Measurements from ENCODE around the gene PBX3. TPM values are rescaled to one million over a fixed set of nuclear protein-coding genes. Genes with fewer than 3 reads are reported as not detected.

The PBX3 gene
- total RNA-seq, 2 donors from 2014 or later, result 37.5 to 46.1 TPM

DNA sequence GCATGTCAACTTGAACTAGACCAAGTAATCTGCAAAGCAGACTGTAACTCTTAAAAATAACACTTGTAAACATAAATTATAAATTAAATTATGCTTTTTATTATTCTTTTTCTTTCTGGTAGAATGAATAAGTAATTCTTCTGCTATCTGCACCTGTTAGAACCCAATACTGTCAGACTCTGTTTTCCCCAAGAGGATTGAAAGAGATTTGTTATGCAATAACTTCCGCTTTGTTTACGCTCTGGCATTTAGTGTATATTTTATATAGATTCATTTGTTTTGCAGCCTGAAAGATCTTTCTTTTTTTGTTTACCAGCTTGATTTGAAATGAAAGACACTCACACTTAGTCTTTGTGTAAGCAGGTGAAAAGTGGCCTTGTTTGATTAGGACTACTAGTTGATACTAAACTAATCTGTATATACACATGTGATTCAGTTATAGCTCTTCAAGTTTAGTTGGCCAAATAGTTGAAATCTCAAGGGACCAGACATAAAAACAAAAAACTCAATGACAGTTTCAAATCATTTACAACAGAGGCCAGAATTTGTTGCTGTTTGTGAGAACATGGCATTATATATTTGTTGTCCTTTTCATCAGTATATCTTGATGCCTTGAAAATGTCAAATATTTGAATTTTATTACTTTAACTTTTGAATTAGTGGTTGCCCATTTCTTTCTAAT is 155.8 kb downstream of the PBX3 start:
- no peak for TF ChIP-seq CTCF (conservative IDR thresholded peaks at IDR 0.05)
- Histone ChIP-seq H3K9ac (ENCODE audit: extremely low read depth, low read length, poor library complexity, severe bottlenecking) (no peak overlapping the region), H3K9me3 (ENCODE audit: control insufficient read depth, low read length) (no peaks in the 10 kb centered on the region), H3K4me1 (ENCODE audit: control insufficient read depth, insufficient read depth, low read length) (peaks cover 7% of the 10 kb centered on the region), H3K4me3 (ENCODE audit: low read length) (no peak overlapping the region), H3K27me3 (ENCODE audit: control insufficient read depth, insufficient read depth, low read length, poor library complexity, severe bottlenecking) (no peaks in the 10 kb centered on the region), H3K27ac (ENCODE audit: low read depth, low read length) (no peak overlapping the region), H3K36me3 (ENCODE audit: control insufficient read depth, insufficient read depth, low read length) (no peaks in the 10 kb centered on the region)
- Mint-ChIP-seq H3K27ac (no peak overlapping the region), H3K9me3 (no peaks in the 10 kb centered on the region), H3K27me3 (ENCODE audit: insufficient read depth) (no peaks in the 10 kb centered on the region), H3K4me3 (no peak overlapping the region), H3K4me1 (peaks cover 39% of the 10 kb centered on the region), H3K36me3 (ENCODE audit: low read depth) (no peaks in the 10 kb centered on the region)
- WGBS, 2 experiments (ENCODE audit: insufficient coverage in 1 of 2, insufficient read length in 1 of 2), result 78 to 92% methylated on average over 2 of the region's 2 CpGs
- no peak for DNase-seq

DNA sequence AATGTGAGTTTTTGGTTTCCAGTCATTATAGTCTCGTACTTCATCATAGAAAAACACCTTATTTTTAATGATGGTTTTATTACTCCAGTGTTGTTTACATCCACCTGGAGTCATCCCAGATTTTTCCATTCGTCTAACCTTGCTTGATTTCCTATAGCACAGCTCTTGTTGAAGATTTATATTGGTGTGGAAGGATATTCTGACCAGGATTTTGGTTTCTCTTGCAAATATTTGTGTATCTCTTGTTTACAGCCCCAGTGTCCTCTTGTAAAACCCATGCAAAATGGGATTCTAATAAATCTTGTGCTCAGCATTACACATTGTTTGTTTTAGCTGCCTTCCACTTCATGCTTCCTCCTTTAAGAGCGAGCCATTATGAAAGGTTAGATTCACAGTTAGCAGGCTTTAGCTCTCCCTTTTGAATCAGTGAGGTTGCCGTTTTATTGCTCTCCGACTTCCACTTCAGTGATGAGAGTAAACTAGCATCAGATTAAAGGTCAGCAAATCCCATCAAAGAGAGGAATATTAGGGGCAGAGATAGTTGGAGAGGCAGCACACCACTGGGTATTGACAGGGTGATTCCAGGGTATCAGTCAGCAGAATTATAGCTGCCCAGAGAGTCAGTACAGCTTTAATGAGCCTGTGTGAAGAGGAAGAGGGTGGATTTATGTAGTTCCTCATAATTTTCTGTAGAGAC is 157.1 kb downstream of the PBX3 start:
- H3K4me3 Mint-ChIP-seq, result no peak overlapping the region
- H3K9ac ChIP-seq (ENCODE audit: extremely low read depth, low read length, poor library complexity, severe bottlenecking), result no peak overlapping the region
- H3K36me3 Mint-ChIP-seq (ENCODE audit: low read depth), result no peaks in the 10 kb centered on the region
- peaks cover 44% of the 10 kb centered on the region for H3K4me1 Mint-ChIP-seq
- peaks cover 7% of the 10 kb centered on the region for H3K4me1 ChIP-seq (ENCODE audit: control insufficient read depth, insufficient read depth, low read length)
- no peaks in the 10 kb centered on the region for H3K27me3 Mint-ChIP-seq (ENCODE audit: insufficient read depth)
- H3K27ac ChIP-seq (ENCODE audit: low read depth, low read length), result no peak overlapping the region
- no peak overlapping the region for H3K27ac Mint-ChIP-seq
- no peak for DNase-seq
- no peaks in the 10 kb centered on the region for H3K9me3 Mint-ChIP-seq
- no peak for TF ChIP-seq CTCF (conservative IDR thresholded peaks at IDR 0.05)
- no peaks in the 10 kb centered on the region for H3K9me3 ChIP-seq (ENCODE audit: control insufficient read depth, low read length)
- WGBS, 2 experiments (ENCODE audit: insufficient coverage in 1 of 2, insufficient read length in 1 of 2), result 77 to 83% methylated on average over 4 to 5 of the region's 5 CpGs
- no peak overlapping the region for H3K4me3 ChIP-seq (ENCODE audit: low read length)
- no peaks in the 10 kb centered on the region for H3K36me3 ChIP-seq (ENCODE audit: control insufficient read depth, insufficient read depth, low read length)
- no peaks in the 10 kb centered on the region for H3K27me3 ChIP-seq (ENCODE audit: control insufficient read depth, insufficient read depth, low read length, poor library complexity, severe bottlenecking)

DNA sequence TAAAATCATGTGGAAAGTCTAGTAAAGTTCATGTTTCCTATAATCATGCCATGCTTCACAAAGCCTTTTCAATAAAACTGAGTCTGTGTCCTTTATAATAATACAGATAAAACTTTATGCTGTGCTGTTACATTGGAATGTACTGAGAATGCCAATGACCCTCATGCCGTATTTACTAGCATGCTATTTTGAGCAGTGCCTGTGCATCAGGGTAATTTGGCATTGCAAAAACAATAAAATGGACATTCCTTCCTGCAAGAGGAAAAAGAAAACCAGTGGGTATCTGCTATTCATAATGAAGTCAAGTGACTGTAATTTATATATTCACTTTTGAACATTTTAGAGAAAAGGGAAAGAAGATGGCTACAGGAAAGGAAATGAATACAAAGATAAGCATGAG is 159.0 kb downstream of the PBX3 start:
- H3K4me3 ChIP-seq (ENCODE audit: low read length), result no peak overlapping the region
- Mint-ChIP-seq H3K9me3 (no peaks in the 10 kb centered on the region), H3K27ac (no peak overlapping the region), H3K4me1 (peaks cover 35% of the 10 kb centered on the region), H3K36me3 (ENCODE audit: low read depth) (no peaks in the 10 kb centered on the region), H3K27me3 (ENCODE audit: insufficient read depth) (no peaks in the 10 kb centered on the region), H3K4me3 (no peak overlapping the region)
- H3K27ac ChIP-seq (ENCODE audit: low read depth, low read length), result no peak overlapping the region
- no peak overlapping the region for H3K9ac ChIP-seq (ENCODE audit: extremely low read depth, low read length, poor library complexity, severe bottlenecking)
- no peaks in the 10 kb centered on the region for H3K27me3 ChIP-seq (ENCODE audit: control insufficient read depth, insufficient read depth, low read length, poor library complexity, severe bottlenecking)
- no peaks in the 10 kb centered on the region for H3K4me1 ChIP-seq (ENCODE audit: control insufficient read depth, insufficient read depth, low read length)
- no peak for TF ChIP-seq CTCF (conservative IDR thresholded peaks at IDR 0.05)
- DNase-seq, result no peak
- no peaks in the 10 kb centered on the region for H3K36me3 ChIP-seq (ENCODE audit: control insufficient read depth, insufficient read depth, low read length)
- 75 to 96% methylated on average over 1 of the region's 1 CpG for WGBS, 2 experiments (ENCODE audit: insufficient coverage in 1 of 2, insufficient read length in 1 of 2)
- no peaks in the 10 kb centered on the region for H3K9me3 ChIP-seq (ENCODE audit: control insufficient read depth, low read length)
